Measurements from ENCODE around the gene UNK. TPM values are rescaled to one million over a fixed set of nuclear protein-coding genes. Genes with fewer than 3 reads are reported as not detected.

UNK gene
- total RNA-seq, 1 donor from 2014 or later: 49.7 TPM

- H3K9me3 Mint-ChIP-seq: no peaks in the 10 kb centered on the region
- H3K4me1 Mint-ChIP-seq (ENCODE audit: unreplicated experiment): no peaks in the 10 kb centered on the region
- peaks cover 3% of the 10 kb centered on the region for H3K27me3 Mint-ChIP-seq
Measured at GRCh38 chr17:75739174-75739573, 45.4 kb upstream of the UNK start.

GRCh38 chr17:75739801-75740200, 44.8 kb upstream of the UNK start:
- Mint-ChIP-seq H3K27me3 (peaks cover 3% of the 10 kb centered on the region), H3K27ac (no peak overlapping the region), H3K4me1 (ENCODE audit: unreplicated experiment) (no peaks in the 10 kb centered on the region), H3K36me3 (no peaks in the 10 kb centered on the region), H3K9me3 (no peaks in the 10 kb centered on the region), H3K4me3 (no peak overlapping the region)
- TF ChIP-seq CTCF (conservative IDR thresholded peaks at IDR 0.05): no peak
- DNase-seq (ENCODE audit: extremely low spot score, unreplicated experiment): no peak

More at GRCh38 chr17:75739174-75739573, 45.4 kb upstream of the UNK start:
- Mint-ChIP-seq H3K4me3 (no peak overlapping the region), H3K36me3 (no peaks in the 10 kb centered on the region), H3K27ac (no peak overlapping the region)
- TF ChIP-seq CTCF (conservative IDR thresholded peaks at IDR 0.05): no peak
- DNase-seq (ENCODE audit: extremely low spot score, unreplicated experiment): no peak

GRCh38 chr17:75740215-75740614, 44.4 kb upstream of the UNK start:
- Mint-ChIP-seq H3K9me3 (no peaks in the 10 kb centered on the region), H3K27me3 (peaks cover 3% of the 10 kb centered on the region), H3K27ac (no peak overlapping the region), H3K4me1 (ENCODE audit: unreplicated experiment) (no peaks in the 10 kb centered on the region), H3K4me3 (no peak overlapping the region), H3K36me3 (no peaks in the 10 kb centered on the region)
- DNase-seq (ENCODE audit: extremely low spot score, unreplicated experiment): no peak
- TF ChIP-seq CTCF (conservative IDR thresholded peaks at IDR 0.05): no peak

GRCh38 chr17:75740631-75741077, 44.0 kb upstream of the UNK start:
- H3K9me3 Mint-ChIP-seq: no peaks in the 10 kb centered on the region
- no peak for TF ChIP-seq CTCF (conservative IDR thresholded peaks at IDR 0.05)
- no peak overlapping the region for H3K4me3 Mint-ChIP-seq
- no peak for DNase-seq (ENCODE audit: extremely low spot score, unreplicated experiment)
- no peaks in the 10 kb centered on the region for H3K36me3 Mint-ChIP-seq
- H3K27me3 Mint-ChIP-seq: peaks cover under 1% of the 10 kb centered on the region
- H3K4me1 Mint-ChIP-seq (ENCODE audit: unreplicated experiment): no peaks in the 10 kb centered on the region
- H3K27ac Mint-ChIP-seq: no peak overlapping the region

- Mint-ChIP-seq H3K4me3 (no peak overlapping the region), H3K9me3 (no peaks in the 10 kb centered on the region), H3K27me3 (no peaks in the 10 kb centered on the region), H3K27ac (no peak overlapping the region), H3K4me1 (ENCODE audit: unreplicated experiment) (no peaks in the 10 kb centered on the region), H3K36me3 (no peaks in the 10 kb centered on the region)
- DNase-seq (ENCODE audit: extremely low spot score, unreplicated experiment): no peak
- no peak for TF ChIP-seq CTCF (conservative IDR thresholded peaks at IDR 0.05)
Measured at GRCh38 chr17:75742337-75742736, 42.3 kb upstream of the UNK start.

All from type B pancreatic cell (in vitro differentiated cells).